GM18499 (cell line): ENCODE measurements around the gene RPS2.
"Not testable (repeated sequence)": the region's sequence is repeated elsewhere in the genome, so short reads cannot be mapped to it uniquely, and the experiment has no call there.

Source experiments
- ATAC-seq: cut with Tn5 transposase; IDR thresholded peaks from one replicate; pipeline ENCODE4 v1.9.1; 2021; ENCODE audit warnings: moderate number of reproducible peaks; ENCODE audit not compliant: insufficient read depth, unreplicated experiment

The RPS2 gene

GRCh38 chr16:1945559-1946391 lies 18.9 kb downstream of the RPS2 start:
- no peak for ATAC-seq

- ATAC-seq, result no peak
These were observed 19.9 kb downstream of the RPS2 start for GRCh38 chr16:1944612-1945199.

- no peak for ATAC-seq
These were observed 21.6 kb downstream of the RPS2 start, which contains the start of gene MSRB1 for GRCh38 chr16:1942810-1943726. Gene MSRB1 (minus strand): TSS chr16:1943199. CDS start chr16:1943156, 43 bp downstream.

- ATAC-seq, result no peak
These were observed 22.4 kb downstream of the RPS2 start for GRCh38 chr16:1942047-1942809.

- ATAC-seq, result no peak
These were observed 23.2 kb downstream of the RPS2 start for GRCh38 chr16:1941162-1942046.

GRCh38 chr16:1940273-1941161 lies 24.1 kb downstream of the RPS2 start:
- no peak for ATAC-seq

GRCh38 chr16:1939833-1940232 lies 24.8 kb downstream of the RPS2 start:
- ATAC-seq, result not testable (repeated sequence)

GRCh38 chr16:1938910-1939309 lies 25.7 kb downstream of the RPS2 start:
- no peak for ATAC-seq

- ATAC-seq, result no peak
These were observed 26.3 kb downstream of the RPS2 start for GRCh38 chr16:1938316-1938715.

GRCh38 chr16:1936945-1937479 lies 27.6 kb downstream of the RPS2 start:
- ATAC-seq, result no peak

GRCh38 chr16:1933097-1933661 lies 31.4 kb downstream of the RPS2 start:
- ATAC-seq, result no peak

GRCh38 chr16:1932050-1933028 lies 32.3 kb downstream of the RPS2 start:
- ATAC-seq, result no peak

- no peak for ATAC-seq
These were observed 34.3 kb downstream of the RPS2 start for GRCh38 chr16:1930338-1930720.

GRCh38 chr16:1929578-1930337 lies 34.9 kb downstream of the RPS2 start:
- no peak for ATAC-seq

GRCh38 chr16:1929105-1929504 lies 35.5 kb downstream of the RPS2 start:
- no peak for ATAC-seq

- no peak for ATAC-seq
These were observed 38.4 kb downstream of the RPS2 start for GRCh38 chr16:1926271-1926670.
